ENCODE data around the gene KIAA0753. TPM values are rescaled to one million over a fixed set of nuclear protein-coding genes. Genes with fewer than 3 reads are reported as not detected.

Gene KIAA0753
- total RNA-seq, 2 experiments from 2014 or later, result 20.8 to 29.8 TPM

- Histone ChIP-seq H3K4me3 (ENCODE audit: low read depth, low read length, poor library complexity, severe bottlenecking) (no peak overlapping the region), H3K9me2 (ENCODE audit: insufficient read depth, low read length) (no peaks in the 10 kb centered on the region), H2AFZ (ENCODE audit: low read length) (no peak overlapping the region), H3K79me2 (ENCODE audit: insufficient read depth, low read depth, low read length) (no peaks in the 10 kb centered on the region), H3K4me1 (ENCODE audit: insufficient read depth, low read length, poor library complexity, severe bottlenecking) (no peaks in the 10 kb centered on the region), H3K9me3 (ENCODE audit: low read length) (0 out of 2 replicates have a peak, but pooled peaks cover 4% of the 10 kb centered on the region), H3K4me2 (ENCODE audit: low read length) (no peak overlapping the region), H4K20me1 (ENCODE audit: insufficient read depth, low read length) (no peaks in the 10 kb centered on the region), H3K36me3 (ENCODE audit: insufficient read depth, low read length) (peaks cover 84% of the 10 kb centered on the region), H3K27ac (ENCODE audit: low read depth, low read length, poor library complexity, severe bottlenecking) (no peak overlapping the region)
- DNase-seq (ENCODE audit: low spot score), result no peak
- no peak for TF ChIP-seq CTCF (conservative IDR thresholded peaks at IDR 0.05; ENCODE audit: low read length)
- TF ChIP-seq EZH2phosphoT487 (IDR thresholded peaks at IDR 0.05; ENCODE audit: borderline replicate concordance, low read depth, low read length), result no peak
- ChIA-PET CTCF (ENCODE audit: unreplicated experiment) (no interaction called here), POLR2A (interaction anchor here (0.8 kb wide), 1 partner anchor 67 kb away, joined by 3 read pairs; no protein-coding TSS in a partner anchor)
- intact Hi-C loops (cut with micrococcal nuclease; ENCODE audit: unreplicated experiment), result no loop called here
- BruUV-seq (replicated peaks), result no TSS peak
Measured at GRCh38 chr17:6588165-6588564, 52.3 kb downstream of the KIAA0753 start.

GRCh38 chr17:6587310-6587709 lies 53.2 kb downstream of the KIAA0753 start:
- no peaks in the 10 kb centered on the region for H4K20me1 ChIP-seq (ENCODE audit: insufficient read depth, low read length)
- H2AFZ ChIP-seq (ENCODE audit: low read length), result no peak overlapping the region
- no peaks in the 10 kb centered on the region for H3K4me1 ChIP-seq (ENCODE audit: insufficient read depth, low read length, poor library complexity, severe bottlenecking)
- CTCF ChIA-PET (ENCODE audit: unreplicated experiment), result no interaction called here
- DNase-seq (ENCODE audit: low spot score), result no peak
- no peak overlapping the region for H3K4me2 ChIP-seq (ENCODE audit: low read length)
- H3K79me2 ChIP-seq (ENCODE audit: insufficient read depth, low read depth, low read length), result no peaks in the 10 kb centered on the region
- TF ChIP-seq CTCF (conservative IDR thresholded peaks at IDR 0.05; ENCODE audit: low read length) (no peak), EZH2phosphoT487 (IDR thresholded peaks at IDR 0.05; ENCODE audit: borderline replicate concordance, low read depth, low read length) (no peak)
- H3K9me2 ChIP-seq (ENCODE audit: insufficient read depth, low read length), result no peaks in the 10 kb centered on the region
- 0 out of 2 replicates have a peak, but pooled peaks cover 6% of the 10 kb centered on the region for H3K9me3 ChIP-seq (ENCODE audit: low read length)
- H3K4me3 ChIP-seq (ENCODE audit: low read depth, low read length, poor library complexity, severe bottlenecking), result no peak overlapping the region
- H3K27ac ChIP-seq (ENCODE audit: low read depth, low read length, poor library complexity, severe bottlenecking), result no peak overlapping the region
- POLR2A ChIA-PET, result interaction anchor here (0.6 kb wide), 1 partner anchor 403 kb away, joined by 3 read pairs; no protein-coding TSS in a partner anchor
- BruUV-seq (replicated peaks), result no TSS peak
- intact Hi-C loops (cut with micrococcal nuclease; ENCODE audit: unreplicated experiment), result no loop called here
- H3K36me3 ChIP-seq (ENCODE audit: insufficient read depth, low read length), result peaks cover 90% of the 10 kb centered on the region

- Histone ChIP-seq H3K9me2 (ENCODE audit: insufficient read depth, low read length) (no peaks in the 10 kb centered on the region), H2AFZ (ENCODE audit: low read length) (no peak overlapping the region), H3K4me3 (ENCODE audit: low read depth, low read length, poor library complexity, severe bottlenecking) (no peak overlapping the region), H3K4me2 (ENCODE audit: low read length) (no peak overlapping the region), H3K36me3 (ENCODE audit: insufficient read depth, low read length) (peaks cover 78% of the 10 kb centered on the region), H4K20me1 (ENCODE audit: insufficient read depth, low read length) (no peaks in the 10 kb centered on the region), H3K27ac (ENCODE audit: low read depth, low read length, poor library complexity, severe bottlenecking) (no peak overlapping the region), H3K79me2 (ENCODE audit: insufficient read depth, low read depth, low read length) (no peaks in the 10 kb centered on the region), H3K9me3 (ENCODE audit: low read length) (0 out of 2 replicates have a peak, but pooled peaks cover 6% of the 10 kb centered on the region), H3K4me1 (ENCODE audit: insufficient read depth, low read length, poor library complexity, severe bottlenecking) (no peaks in the 10 kb centered on the region)
- ChIA-PET CTCF (ENCODE audit: unreplicated experiment) (no interaction called here), POLR2A (interaction anchor here (0.6 kb wide), 1 partner anchor 32 kb away, joined by 3 read pairs; no protein-coding TSS in a partner anchor)
- BruUV-seq (replicated peaks), result no TSS peak
- intact Hi-C loops (cut with micrococcal nuclease; ENCODE audit: unreplicated experiment), result no loop called here
- TF ChIP-seq CTCF (conservative IDR thresholded peaks at IDR 0.05; ENCODE audit: low read length) (no peak), EZH2phosphoT487 (IDR thresholded peaks at IDR 0.05; ENCODE audit: borderline replicate concordance, low read depth, low read length) (no peak)
- DNase-seq (ENCODE audit: low spot score), result no peak
Measured at GRCh38 chr17:6583411-6583810, 57.1 kb downstream of the KIAA0753 start.

All from OCI-LY7 (cell line).